ENCODE results near the gene RAPGEF6.

DNA sequence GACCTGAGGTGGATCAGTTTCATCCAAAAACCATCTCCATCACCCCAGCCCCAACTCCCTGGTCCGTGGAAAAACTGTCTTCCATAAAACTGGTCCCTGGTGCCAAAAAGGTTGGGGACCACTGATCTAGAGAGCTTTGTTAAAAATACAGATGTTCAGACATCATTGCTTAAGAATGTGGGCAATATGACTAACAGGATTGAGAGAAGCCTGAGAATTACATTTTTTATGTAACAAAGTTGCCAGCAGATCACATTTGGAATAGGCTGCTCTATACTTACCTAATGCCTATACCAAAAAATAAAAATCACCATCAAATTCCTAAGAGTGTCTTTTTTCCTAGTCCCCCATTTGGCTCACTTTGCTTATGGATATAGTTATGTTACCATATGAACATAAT is 143.3 kb downstream of the RAPGEF6 start:
- TF ChIP-seq, protein P1, sequence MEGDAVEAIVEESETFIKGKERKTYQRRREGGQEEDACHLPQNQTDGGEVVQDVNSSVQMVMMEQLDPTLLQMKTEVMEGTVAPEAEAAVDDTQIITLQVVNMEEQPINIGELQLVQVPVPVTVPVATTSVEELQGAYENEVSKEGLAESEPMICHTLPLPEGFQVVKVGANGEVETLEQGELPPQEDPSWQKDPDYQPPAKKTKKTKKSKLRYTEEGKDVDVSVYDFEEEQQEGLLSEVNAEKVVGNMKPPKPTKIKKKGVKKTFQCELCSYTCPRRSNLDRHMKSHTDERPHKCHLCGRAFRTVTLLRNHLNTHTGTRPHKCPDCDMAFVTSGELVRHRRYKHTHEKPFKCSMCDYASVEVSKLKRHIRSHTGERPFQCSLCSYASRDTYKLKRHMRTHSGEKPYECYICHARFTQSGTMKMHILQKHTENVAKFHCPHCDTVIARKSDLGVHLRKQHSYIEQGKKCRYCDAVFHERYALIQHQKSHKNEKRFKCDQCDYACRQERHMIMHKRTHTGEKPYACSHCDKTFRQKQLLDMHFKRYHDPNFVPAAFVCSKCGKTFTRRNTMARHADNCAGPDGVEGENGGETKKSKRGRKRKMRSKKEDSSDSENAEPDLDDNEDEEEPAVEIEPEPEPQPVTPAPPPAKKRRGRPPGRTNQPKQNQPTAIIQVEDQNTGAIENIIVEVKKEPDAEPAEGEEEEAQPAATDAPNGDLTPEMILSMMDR (IDR thresholded peaks at IDR 0.05; ENCODE audit: low read depth, low read length) = no peak
- no peak for TF ChIP-seq EZH2phosphoT487 (IDR thresholded peaks at IDR 0.05; ENCODE audit: low read depth)
